GM21825 (cell line): ENCODE results near the gene DIP2B.
A peak's percentile ranks its signal among the peaks of the same experiment; 100 is the strongest.
"Not testable (repeated sequence)": the region's sequence is repeated elsewhere in the genome, so short reads cannot be mapped to it uniquely, and the experiment has no call there.

ENCODE experiments used
- ATAC-seq: cut with Tn5 transposase; IDR thresholded peaks from one replicate; pipeline ENCODE4 v1.9.1; 2021; ENCODE audit warnings: mild to moderate bottlenecking, moderate library complexity; ENCODE audit not compliant: unreplicated experiment

Gene DIP2B

DNA sequence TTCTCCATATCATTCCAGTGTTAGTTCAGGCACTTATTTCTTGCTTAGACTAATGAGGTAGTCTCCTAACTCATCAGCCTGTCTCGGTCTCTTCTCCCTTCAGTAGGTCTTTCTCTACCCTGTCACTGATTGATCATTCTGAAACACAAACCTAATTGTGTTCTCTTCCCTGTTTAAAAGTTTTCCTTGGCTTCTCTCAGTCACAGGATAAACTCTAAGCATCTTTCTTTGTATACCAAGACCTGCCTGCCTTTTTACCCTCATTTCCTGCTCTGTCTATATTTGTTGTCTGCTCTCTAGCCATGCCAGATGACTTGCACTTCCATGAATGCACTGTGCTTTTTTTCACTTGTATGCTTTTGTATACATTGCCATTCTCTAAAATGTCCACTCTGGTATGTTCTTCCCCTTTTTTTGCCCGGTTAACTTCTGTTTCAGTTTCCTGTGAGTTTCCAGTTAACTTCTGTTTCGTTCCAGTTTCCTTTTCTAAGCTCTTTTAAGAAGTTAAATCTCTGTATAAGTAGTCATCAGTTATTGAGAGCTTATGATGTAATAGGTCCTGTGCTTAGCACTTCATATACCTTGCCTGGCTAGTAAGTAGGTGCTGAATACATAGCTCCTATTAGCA lies 12.8 kb downstream of the DIP2B start:
- peak; percentile 62 for ATAC-seq

DNA sequence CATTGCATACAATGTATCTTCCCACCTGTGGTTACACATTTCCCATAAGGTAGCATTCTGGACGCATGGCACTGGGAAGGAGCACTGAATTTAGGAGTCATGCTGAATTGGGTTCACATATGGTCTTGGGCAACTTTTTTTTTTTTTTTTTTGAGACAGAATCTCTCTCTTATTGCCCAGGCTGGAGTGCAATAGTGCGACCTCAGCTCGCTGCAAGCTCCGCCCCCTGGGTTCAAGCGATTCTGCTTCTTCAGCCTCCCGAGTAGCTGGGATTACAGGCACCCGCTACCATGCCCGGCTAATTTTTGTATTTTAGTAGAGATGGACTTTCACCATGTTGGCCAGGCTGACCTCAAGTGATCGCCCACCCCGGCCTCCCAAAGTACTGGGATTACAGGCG lies 13.3 kb downstream of the DIP2B start:
- ATAC-seq = no peak

DNA sequence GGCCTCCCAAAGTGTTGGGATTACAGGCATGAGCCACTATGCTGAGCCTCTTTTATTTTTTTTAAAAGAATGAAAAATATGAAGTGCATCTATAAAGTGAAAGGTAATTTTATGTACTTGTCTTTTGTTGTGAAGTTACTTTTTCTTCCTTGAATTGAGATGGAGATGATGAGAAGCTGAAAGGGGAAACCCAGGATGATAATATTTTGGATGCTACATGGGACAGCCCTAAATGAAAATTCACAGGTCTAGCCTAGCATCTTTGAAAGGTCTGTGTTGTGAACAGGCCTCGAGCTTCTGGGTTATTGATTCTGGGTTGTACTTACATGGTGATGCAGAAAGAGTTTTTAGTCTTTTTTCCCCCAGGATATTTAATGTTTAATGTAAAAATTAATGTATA lies 14.6 kb downstream of the DIP2B start:
- no peak for ATAC-seq

DNA sequence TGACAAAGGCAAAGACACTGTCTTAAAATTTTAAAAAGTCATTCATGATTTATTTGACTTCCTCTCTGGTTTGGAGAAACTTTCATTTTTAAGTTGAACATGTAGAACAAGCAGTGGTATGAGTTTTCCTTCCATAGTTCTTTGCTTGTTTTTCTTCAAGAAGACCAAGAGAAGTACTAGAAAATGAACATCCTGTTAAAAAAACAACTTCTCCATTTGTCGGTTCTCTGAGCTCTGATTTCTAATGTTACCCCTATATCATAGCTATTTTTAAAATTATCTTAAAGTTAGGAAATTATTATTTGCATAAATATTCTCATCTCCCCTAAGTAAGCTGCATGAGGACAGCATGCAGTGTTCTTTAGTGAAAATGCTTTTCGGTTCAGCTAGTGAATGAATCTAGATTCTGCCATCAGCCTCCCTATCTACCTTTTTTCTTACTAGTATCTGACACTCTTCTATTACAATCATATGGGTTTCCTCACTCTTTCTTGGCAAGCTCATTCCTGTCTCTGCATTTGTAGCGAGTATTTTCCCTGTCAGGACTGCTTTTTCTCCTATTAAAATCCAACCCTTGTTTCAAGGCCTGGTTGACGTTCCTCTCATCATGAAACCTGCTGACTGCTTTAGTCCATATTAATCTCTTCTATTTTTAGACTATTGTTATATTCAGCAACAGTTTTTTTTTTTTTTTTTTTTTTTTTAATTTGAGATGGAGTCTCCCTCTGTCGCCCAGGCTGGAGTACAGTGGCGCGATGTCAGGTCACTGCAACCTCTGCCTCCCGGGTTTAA lies 15.8 kb downstream of the DIP2B start:
- no peak for ATAC-seq

DNA sequence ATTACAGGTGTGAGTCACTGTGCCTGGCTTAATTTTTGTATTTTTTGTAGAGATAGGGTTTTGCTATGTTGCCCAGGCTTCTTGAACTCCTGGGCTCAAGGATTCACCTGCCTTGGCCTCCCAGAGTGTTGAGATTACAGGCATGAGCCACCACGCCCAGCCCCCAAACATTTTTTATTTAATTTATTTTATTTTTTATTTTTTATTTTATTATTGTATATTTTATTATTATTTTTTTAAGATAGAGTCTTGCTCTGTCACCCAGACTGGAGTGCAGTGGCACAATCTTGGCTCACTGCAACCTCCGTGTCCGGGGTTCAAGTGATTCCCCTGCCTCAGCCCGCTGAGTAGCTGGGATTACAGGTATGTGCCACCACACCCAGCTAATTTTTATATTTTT lies 17.0 kb downstream of the DIP2B start:
- not testable (repeated sequence) for ATAC-seq

DNA sequence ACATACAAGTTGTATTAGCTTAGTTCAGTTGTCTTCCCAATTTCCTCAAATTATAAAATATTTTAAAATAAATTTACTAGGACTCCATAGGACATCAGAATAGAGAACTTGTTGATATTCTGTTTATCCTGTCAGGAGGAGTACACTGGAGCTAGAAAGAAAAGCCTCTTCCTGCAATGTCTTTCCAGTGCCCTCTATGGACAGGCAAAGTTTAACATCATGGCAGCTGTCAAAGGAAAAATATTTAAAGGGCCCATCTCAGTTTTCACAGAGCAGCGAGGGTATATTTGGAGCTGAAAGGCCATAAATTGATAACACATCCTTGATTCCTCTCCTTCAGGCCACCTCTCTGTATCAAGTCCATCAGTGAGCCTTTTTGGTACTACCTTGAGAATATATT lies 19.0 kb downstream of the DIP2B start:
- no peak for ATAC-seq

DNA sequence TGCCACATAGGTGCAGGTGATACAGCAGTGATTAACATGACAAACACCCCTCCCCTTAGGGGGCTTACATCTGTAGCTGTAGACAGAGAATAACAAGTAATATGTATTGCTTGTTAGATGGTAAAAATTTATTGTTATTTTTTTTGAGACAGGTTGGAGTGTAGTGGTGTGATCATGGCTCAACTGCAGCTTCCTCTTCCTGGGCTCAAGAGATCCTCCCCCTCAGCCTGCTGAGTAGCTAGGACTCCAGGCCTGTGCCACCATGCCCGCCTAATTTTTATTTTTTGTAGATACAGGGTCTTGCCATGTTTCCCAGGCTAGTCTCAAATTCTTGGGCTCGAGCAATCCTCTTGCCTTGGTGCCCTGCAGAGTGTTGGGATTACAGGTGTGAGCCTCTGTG lies 19.8 kb downstream of the DIP2B start:
- ATAC-seq = no peak

DNA sequence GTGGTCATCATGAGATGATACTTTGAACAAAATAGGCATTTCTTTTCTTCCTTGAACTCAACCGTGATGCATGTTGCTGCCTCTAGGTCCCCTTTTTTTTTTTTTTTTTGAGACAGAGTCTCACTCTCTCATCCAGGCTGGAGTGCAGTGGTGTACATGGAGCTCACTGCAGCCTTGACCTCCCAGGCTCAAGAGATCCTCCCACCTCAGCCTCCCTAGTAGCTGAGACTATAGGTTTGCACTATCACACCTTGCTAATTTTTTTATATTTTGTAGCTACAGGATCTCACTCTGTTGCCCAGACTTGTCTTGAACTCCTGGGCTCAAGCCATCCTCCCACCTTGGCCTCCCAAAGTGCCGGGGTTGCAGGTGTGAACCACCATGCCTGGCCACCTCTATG lies 20.6 kb downstream of the DIP2B start:
- ATAC-seq = no peak

DNA sequence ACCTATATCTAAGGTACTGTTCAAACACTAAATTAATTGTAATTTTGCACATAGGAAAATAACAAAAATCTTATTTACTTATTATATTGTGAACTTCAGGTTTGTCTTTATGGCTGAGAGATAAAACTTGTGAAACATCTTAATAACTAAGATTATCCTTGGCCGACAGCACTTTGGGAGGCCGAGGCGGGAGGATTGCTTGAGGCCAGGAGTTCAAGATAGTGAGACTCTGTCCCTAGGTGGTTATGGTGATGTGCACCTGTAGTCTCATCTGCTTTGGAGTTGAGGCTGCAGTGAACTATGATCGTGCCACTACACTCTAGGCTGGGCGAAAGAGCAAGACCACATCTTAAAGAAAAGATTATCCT lies 22.6 kb downstream of the DIP2B start:
- ATAC-seq = no peak

DNA sequence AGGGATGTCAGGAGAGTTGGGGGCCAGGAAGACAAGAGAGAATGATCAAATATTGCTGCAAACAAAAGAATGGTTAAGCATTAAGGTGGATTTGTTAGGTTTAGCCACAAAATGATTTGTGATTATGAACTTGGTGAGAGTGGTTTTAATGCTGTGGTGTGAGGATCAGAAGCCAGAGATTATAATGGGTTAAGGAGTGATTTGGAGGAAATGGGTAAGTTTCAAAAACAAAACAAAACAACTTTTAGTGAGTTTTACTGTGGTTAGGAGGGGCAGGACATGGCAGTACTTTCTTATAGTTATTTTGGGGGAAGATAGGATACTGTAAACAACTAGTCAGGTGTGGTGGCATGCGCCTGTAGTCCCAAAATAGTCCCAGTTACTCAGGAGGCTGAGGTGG lies 24.0 kb downstream of the DIP2B start:
- ATAC-seq = no peak

DNA sequence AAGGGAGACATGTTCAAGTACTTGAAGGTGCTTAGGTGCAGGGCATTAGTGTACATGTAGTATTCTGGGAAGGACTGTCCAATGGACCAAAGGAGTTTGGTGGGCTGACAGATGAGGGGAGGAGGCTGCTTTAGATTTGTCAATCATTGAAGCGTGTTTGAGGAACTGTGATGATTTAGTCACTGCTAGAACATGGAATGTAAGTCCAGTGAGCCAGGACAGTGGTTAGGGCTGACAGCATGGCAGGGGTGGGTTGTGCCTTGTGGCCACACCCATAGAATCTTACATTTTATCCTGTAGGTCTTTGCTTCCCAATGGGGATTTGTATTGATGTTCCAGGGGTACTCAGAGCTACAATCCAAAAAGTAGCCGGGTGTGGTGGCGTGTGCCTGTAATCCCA lies 24.6 kb downstream of the DIP2B start:
- no peak for ATAC-seq

DNA sequence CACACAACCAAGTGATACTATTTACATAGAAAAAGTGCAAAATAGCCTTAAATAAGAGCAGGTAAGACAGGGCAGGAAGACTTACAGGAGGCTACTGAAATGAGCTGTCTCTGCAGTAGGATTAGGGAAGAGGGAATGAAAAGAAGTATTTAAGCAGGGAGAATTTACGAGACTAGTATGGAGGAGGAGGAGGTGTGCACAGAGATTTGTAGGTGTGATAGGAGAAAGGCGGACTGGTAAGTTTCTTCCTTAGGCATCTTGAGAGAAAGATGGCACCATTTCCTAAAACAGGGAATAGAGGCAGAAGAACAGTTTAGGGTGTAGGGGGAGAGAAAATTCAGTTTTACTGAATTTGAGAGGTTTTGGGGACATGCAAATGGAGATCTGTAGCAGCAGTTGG lies 25.7 kb downstream of the DIP2B start:
- no peak for ATAC-seq

DNA sequence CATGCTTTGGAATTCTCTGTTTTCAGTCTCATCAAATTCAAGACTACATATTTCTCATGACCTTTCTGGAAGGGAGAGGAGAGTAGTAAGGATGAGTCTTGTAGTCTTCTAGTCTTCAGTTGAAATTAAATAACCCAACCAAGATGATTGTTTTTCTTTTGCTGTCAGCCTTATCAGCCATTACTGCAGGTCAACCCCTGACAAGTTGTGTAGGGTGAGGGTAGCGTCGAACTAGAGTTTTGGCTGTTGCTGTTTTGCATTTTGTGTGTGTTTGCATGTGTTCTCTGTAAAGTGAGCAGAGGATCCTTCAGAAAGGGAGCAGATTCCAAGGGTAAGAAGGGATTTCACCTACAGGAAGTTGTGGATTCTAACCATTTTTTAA lies 28.4 kb downstream of the DIP2B start:
- no peak for ATAC-seq

DNA sequence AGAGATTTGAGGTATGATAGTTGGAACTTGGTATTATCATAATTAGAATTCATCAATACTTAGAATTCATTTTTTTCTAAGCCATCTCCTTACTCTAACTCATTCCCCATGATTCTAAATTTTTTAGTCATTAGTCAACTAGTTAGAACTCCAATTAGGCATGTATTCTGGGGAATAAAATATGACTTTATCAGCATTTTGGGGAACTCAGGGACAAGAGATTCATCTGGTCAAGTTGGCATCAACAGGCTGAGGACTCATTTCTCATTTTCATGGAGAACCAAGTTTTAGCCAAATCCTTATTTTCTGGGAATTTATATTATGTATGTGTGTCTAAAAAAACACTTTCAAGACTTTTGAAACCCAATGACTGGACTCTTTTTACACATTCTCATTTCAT lies 29.2 kb downstream of the DIP2B start:
- no peak for ATAC-seq

DNA sequence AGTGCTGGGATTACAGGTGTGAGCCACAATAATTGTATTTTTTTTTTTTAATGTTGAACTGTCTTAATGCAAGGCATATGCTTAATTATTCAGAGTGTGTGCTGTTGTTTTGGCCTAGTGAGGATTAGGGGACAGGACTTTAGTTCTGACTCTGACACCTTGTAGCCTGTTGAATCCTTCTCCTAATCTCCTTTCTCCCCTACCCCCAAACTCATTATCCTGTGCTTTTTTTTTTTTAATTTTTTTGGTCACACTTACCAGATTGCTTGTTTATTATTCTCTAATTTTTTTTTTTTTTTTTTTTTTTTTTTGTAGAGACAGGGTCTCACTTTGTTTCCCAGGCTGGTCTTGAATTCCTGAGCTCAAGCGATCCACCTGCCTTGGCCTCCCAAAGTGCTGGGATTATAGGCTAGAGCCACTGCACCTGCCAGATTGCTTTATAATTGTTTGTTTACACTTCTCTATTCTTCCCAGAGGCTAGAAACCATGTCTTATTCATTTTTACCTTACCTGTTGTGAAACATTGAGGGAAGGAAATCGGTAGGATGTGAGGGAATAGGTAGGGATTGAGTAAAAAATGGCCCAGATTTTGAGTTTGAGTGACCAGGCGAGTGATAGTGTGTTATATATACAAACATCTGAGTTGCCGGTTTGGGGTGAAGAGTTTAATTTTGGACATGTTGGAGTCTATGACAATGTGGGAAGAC lies 32.2 kb downstream of the DIP2B start:
- no peak for ATAC-seq

DNA sequence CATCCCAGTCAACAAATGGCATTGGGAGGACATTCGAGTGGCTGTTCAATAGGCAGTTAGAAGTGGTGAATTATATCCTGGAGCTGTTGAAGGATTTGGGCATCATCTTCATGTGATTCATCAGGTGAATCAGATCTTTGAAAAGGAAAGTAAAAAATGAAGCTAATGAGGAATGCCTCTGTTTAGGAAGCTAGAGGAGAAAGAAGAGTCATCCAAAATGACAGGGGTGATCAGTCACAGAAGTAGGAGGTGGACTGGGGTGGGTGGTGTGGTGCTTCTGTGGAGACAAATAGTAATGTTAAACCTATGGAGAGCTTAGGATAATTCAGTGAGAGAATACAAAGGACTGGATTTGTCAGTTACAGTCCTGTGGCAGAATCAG lies 32.7 kb downstream of the DIP2B start:
- ATAC-seq = no peak

DNA sequence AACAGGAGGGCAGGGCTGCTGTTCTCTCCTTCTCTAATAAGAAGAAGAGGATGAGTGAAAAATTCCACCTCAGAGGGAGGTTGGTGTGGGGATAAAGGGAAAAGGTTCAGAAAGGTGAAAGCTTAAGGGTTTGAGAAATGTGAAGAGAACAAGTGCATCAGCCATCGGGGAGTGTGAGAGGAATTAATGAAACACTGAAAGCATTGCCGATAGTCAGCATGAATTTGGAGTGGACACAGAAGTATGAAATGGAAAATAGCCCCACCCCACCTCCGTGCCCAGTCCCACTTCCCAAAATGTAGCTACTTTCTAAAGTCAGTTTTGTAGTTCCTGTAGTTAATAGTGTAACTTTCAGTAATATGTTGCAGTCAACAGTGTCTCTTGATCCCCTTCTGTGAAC lies 33.4 kb downstream of the DIP2B start:
- ATAC-seq = no peak

DNA sequence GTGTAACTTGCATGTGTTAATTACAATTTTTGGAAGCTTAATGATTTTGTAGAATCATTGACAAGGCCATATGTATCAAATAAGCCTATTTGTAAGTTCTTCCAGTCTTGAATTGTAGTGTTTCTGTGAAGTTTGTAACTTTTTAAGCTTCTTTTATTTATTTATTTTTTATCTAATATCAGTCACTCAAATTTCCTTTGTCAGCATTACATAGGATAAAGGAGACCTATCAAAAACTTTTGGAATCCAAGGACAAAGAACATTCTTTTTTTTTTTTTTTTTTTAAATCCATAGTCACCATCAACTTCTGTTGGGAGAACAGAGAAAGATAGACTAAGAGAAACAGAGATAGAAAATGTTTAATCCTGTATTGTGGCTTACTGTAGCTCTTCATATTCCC lies 36.4 kb downstream of the DIP2B start:
- no peak for ATAC-seq

DNA sequence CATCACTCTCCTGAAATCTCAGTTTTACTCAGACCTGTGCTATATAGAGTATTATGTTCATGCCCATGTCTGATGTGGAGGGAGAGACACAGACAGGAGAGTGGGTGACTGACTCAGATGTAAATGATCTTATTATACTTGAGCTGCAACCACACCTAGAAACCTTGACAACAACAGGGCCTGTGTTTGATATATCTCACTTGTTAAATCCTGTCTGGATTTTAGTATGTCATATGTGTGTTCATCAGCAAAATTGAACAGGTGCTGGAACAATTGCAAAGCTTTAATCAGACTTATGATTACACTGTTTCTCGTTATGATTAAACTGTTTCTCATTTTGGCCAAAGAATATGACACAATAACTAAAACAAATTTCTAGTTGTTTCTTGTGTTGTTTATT lies 37.7 kb downstream of the DIP2B start:
- no peak for ATAC-seq

DNA sequence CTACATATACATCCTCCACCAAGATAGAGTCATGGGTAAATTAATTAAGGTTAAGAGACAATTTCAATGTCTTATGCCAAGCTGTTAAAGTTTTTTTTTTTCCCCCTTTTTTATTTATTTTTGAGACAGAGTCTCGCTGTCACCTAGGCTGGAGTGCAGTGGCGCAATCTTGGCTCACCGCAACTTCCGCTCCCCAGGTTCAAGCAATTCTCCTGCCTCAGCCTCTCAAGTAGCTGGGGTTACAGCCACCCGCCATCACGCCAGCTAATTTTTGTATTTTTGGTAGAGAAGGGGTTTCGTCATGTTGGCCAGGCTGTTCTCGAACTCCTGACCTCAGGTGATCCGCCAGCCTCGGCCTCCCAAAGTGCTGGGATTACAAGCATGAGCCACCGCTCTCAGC lies 38.4 kb downstream of the DIP2B start:
- ATAC-seq = not testable (repeated sequence)

DNA sequence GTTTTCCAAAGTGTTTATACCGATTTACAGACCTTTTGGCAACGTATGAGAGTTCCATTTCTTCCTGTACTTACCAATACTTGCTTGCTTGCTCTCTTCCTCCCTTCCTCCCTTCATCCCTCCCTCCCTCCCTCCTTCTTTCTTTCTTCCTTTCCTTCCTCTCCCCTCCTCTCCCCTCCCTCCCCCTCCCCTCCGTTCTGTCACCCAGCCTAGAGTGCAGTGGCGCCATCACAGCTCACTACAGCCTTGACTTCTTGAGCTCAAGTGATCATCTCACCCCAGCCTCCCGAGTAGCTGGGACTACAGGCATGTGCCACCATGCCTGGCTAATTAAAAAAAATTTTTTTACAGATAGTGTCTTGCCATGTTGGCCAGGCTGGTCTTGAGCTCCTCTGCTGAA lies 40.4 kb downstream of the DIP2B start:
- ATAC-seq = no peak

DNA sequence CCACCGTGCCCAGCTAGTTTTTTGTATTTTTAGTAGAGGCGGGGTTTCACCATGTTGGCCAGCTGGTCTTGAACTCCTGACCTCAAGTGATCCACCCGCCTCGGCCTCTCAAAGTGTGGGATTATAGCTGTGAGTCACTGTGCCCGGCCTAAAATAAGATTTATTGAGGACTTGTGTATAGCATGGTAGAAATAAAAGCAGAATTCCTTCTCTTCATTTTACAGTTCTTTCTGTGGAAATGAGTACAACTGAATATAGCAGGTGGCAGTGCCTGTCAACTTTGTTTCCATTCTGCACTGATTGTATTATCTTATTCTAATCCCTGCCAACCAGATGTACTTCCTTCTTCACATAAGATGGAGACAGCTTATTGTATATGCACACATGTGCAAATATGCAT lies 41.0 kb downstream of the DIP2B start:
- no peak for ATAC-seq
